Endothelial cell of umbilical vein (primary cell): ENCODE measurements around the gene CTAGE9. TPM values are rescaled to one million over a fixed set of nuclear protein-coding genes. Genes with fewer than 3 reads are reported as not detected.

Source experiments
- BruUV-seq: library from RNA; stranded (reverse); fragments of 400-500 nt; replicated peaks from 2 replicates; lab custom pipeline; 2021; lab: Mats Ljungman, UMichigan
- CTCF ChIA-PET: fragments of 300-600, 350-600 bp; sonication (Branson Sonifier 250); formaldehyde crosslinking; loops from one replicate; lab custom pipeline; 2021; ENCODE audit warnings: antibody characterized with exemption, inconsistent platforms; lab: Charles Lee
- POLR2A ChIA-PET: fragments of 300-600, 350-600 bp; sonication (Branson Sonifier 250); formaldehyde crosslinking; loops from one replicate; lab custom pipeline; 2021; ENCODE audit warnings: antibody characterized with exemption, inconsistent platforms; lab: Charles Lee
- DNase-seq: peaks from one replicate; pipeline ENCODE4 v3.0.0-alpha.2; 2011; ENCODE audit warnings: low read depth, low spot score
- FAIRE-seq: peaks from 2 replicates; lab custom pipeline; 2011; peaks lifted over from hg19 to GRCh38; lab: Jason Lieb, UNC
- H2AFZ ChIP-seq: 2 replicates; pipeline ENCODE4 v1.6.0; 2012; ENCODE audit warnings: low read depth, low read length, control low read depth, inconsistent platforms
- H3K27ac ChIP-seq: 2 replicates; pipeline ENCODE4 v1.5.1; 2011; ENCODE audit warnings: low read depth, mild to moderate bottlenecking, control low read depth, low read length, moderate library complexity; ENCODE audit not compliant: insufficient read depth
- H3K27me3 ChIP-seq, 2 experiments: 2 replicates each; pipeline versions ENCODE4 v1.6.0 to v1.6.1; 2011; ENCODE audit warnings: low read length in 2 of 2, mixed read lengths in 1 of 2; ENCODE audit not compliant: control insufficient read depth in 2 of 2, insufficient read depth in 2 of 2
- H3K36me3 ChIP-seq, 2 experiments: 2 replicates in 1 of 2; 3 replicates in 1 of 2; pipeline ENCODE4 v1.5.1; 2011; ENCODE audit warnings: low read length in 2 of 2, mild to moderate bottlenecking in 1 of 2, moderate library complexity in 1 of 2; ENCODE audit not compliant: control insufficient read depth in 2 of 2, insufficient read depth in 2 of 2; ENCODE audit errors: extremely low read depth in 1 of 2
- H3K4me1 ChIP-seq: 3 replicates; pipeline ENCODE4 v1.5.1; 2011; ENCODE audit warnings: mild to moderate bottlenecking, low read length; ENCODE audit not compliant: control insufficient read depth, insufficient read depth; ENCODE audit errors: extremely low read depth
- H3K4me2 ChIP-seq: 2 replicates; pipeline ENCODE4 v1.6.1; 2011; ENCODE audit warnings: low read length, control low read depth, mixed read lengths; ENCODE audit not compliant: insufficient read depth
- H3K4me3 ChIP-seq, 3 experiments: fragments of 200-600 bp in 1 of 3; sonication (generic), shearing (Covaris generic) in 1 of 3; replicated peaks in 1 of 3; 2 replicates each; pipeline ENCODE4 v1.5.1; 2011 to 2016; ENCODE audit warnings: control low read depth in 3 of 3, low read length in 3 of 3, mild to moderate bottlenecking in 2 of 3, inconsistent platforms in 1 of 3, low read depth in 1 of 3, moderate library complexity in 1 of 3; ENCODE audit not compliant: insufficient read depth in 1 of 3
- H3K79me2 ChIP-seq: 2 replicates; pipeline ENCODE4 v1.6.0; 2012; ENCODE audit warnings: low read length, inconsistent platforms; ENCODE audit not compliant: control insufficient read depth, insufficient read depth
- H3K9ac ChIP-seq: replicated peaks from 2 replicates; pipeline ENCODE3; 2011; ENCODE audit warnings: low read length, control low read depth; ENCODE audit not compliant: insufficient read depth; ENCODE audit errors: extremely low read depth
- H3K9me1 ChIP-seq: replicated peaks from 3 replicates; pipeline ENCODE4 v1.6.0; 2011; ENCODE audit warnings: mild to moderate bottlenecking, low read length; ENCODE audit not compliant: control insufficient read depth, insufficient read depth; ENCODE audit errors: extremely low read depth
- H3K9me3 ChIP-seq: replicated peaks from 2 replicates; pipeline ENCODE4 v1.5.1; 2012; ENCODE audit warnings: low read length, inconsistent platforms; ENCODE audit not compliant: control insufficient read depth, insufficient read depth
- H4K20me1 ChIP-seq: replicated peaks from 2 replicates; pipeline ENCODE3; 2011; ENCODE audit warnings: mild to moderate bottlenecking, low read length; ENCODE audit not compliant: control insufficient read depth, insufficient read depth; ENCODE audit errors: extremely low read depth
- CTCF ChIP-seq, 2 donors: IDR thresholded peaks; 1 replicate in 1 of 2; 2 replicates in 1 of 2; pipeline ENCODE4 v1.5.1; 2011; ENCODE audit warnings: low read length in 2 of 2, mild to moderate bottlenecking in 2 of 2, moderate library complexity in 2 of 2, control low read depth in 1 of 2, inconsistent platforms in 1 of 2, low read depth in 1 of 2; ENCODE audit not compliant: insufficient read depth in 1 of 2; ENCODE audit errors: extremely low read depth in 1 of 2
- EZH2 ChIP-seq: IDR thresholded peaks from 2 replicates; pipeline ENCODE4 v1.6.1; 2012; ENCODE audit warnings: borderline replicate concordance, low read depth, mild to moderate bottlenecking, moderate library complexity, low read length, inconsistent platforms; ENCODE audit not compliant: severe bottlenecking
- FOS ChIP-seq: IDR thresholded peaks from 2 replicates; pipeline ENCODE4 v1.6.1; 2011; ENCODE audit warnings: mild to moderate bottlenecking, low read length, moderate library complexity, borderline replicate concordance; ENCODE audit not compliant: insufficient read depth
- GATA2 ChIP-seq: IDR thresholded peaks from 2 replicates; pipeline ENCODE4 v1.7.0; 2011; ENCODE audit warnings: low read depth, mild to moderate bottlenecking, moderate library complexity, mixed read lengths, low read length; ENCODE audit not compliant: insufficient read length, insufficient read depth
- JUN ChIP-seq: IDR thresholded peaks from 2 replicates; pipeline ENCODE4 v1.6.1; 2011; ENCODE audit warnings: borderline replicate concordance, low read depth; ENCODE audit not compliant: insufficient read length, insufficient read depth
- MAX ChIP-seq: IDR thresholded peaks from 2 replicates; pipeline ENCODE4 v1.6.1; 2011; ENCODE audit not compliant: insufficient read depth, insufficient read length
- MYC ChIP-seq: IDR thresholded peaks from one replicate; pipeline ENCODE4 v1.6.1; 2011; ENCODE audit warnings: mild to moderate bottlenecking, low read depth, low read length
- POLR2A ChIP-seq: IDR thresholded peaks from 2 replicates; pipeline ENCODE4 v1.6.1; 2012; ENCODE audit warnings: low read depth, mild to moderate bottlenecking, control low read depth, low read length
- POLR2AphosphoS5 ChIP-seq: IDR thresholded peaks from 2 replicates; pipeline ENCODE4 v1.6.1; 2012; ENCODE audit warnings: low read depth, mild to moderate bottlenecking, control low read depth, low read length, moderate library complexity; ENCODE audit not compliant: insufficient read depth
- dilution Hi-C: fragments of 300-500 bp; cut with MboI; formaldehyde crosslinking; loops from one replicate; pipeline ENCODE4 v1.15.0; 2019; ENCODE audit warnings: low sequenced_read_pairs; ENCODE audit not compliant: extremely low pct_ligation_motif_present
- intact Hi-C: fragments of 100-400 bp; cut with micrococcal nuclease; formaldehyde crosslinking; loops from one replicate; pipeline ENCODE4 v1.10.0; 2022
- polyA plus RNA-seq, 4 experiments: library from polyadenylated mRNA; depleted of rRNA in 3 of 4; stranded (reverse) in 3 of 4; unstranded in 1 of 4; fragments of >200 nt; gene quantifications; 2 replicates each; pipeline versions ENCODE4 v1.2.1 to v1.2.3, GENCODE V29; 2011 to 2012; ENCODE audit warnings: missing spikeins in 1 of 4
- total RNA-seq: library from RNA; stranded (reverse); gene quantifications from 2 replicates; pipeline ENCODE4 v1.2.3, GENCODE V29; 2021

CTAGE9 gene
- total and polyA plus RNA-seq, 2 donors (not counting 3 experiments of a cell fraction or from before 2014, with no cell fraction given) = not detected

GRCh38 chr6:131731224-131731623, 20.4 kb upstream of the CTAGE9 start:
- no peaks in the 10 kb centered on the region for H3K9me3 ChIP-seq
- POLR2A ChIA-PET = no interaction called here
- H3K27ac ChIP-seq = no peak overlapping the region
- intact Hi-C loops (no loop called here), dilution Hi-C loops (no loop called here)
- DNase-seq (no peak), FAIRE-seq (no peak)
- no TSS peak for BruUV-seq
- no peaks in the 10 kb centered on the region for H4K20me1 ChIP-seq
- TF ChIP-seq JUN = no peak
- no peak for TF ChIP-seq CTCF (IDR thresholded peaks at IDR 0.05; ENCODE audit: extremely low read depth in 1 of 2, insufficient read depth in 1 of 2, low read depth in 1 of 2, low read length in 2 of 2)
- no peak for TF ChIP-seq FOS
- TF ChIP-seq POLR2AphosphoS5 = no peak
- TF ChIP-seq EZH2 = no peak
- no peak for TF ChIP-seq GATA2
- no peak for TF ChIP-seq MAX
- no peak for TF ChIP-seq MYC
- no peak for TF ChIP-seq POLR2A
- no peaks in the 10 kb centered on the region for H3K79me2 ChIP-seq
- no peaks in the 10 kb centered on the region for H3K4me1 ChIP-seq
- H3K27me3 ChIP-seq = no peaks in the 10 kb centered on the region
- no peaks in the 10 kb centered on the region for H3K36me3 ChIP-seq
- no peaks in the 10 kb centered on the region for H3K9me1 ChIP-seq
- no peak overlapping the region for H3K9ac ChIP-seq
- no peak overlapping the region for H3K4me2 ChIP-seq
- no peak overlapping the region for H2AFZ ChIP-seq
- no peak overlapping the region for H3K4me3 ChIP-seq
- CTCF ChIA-PET = interaction anchor here (1.4 to 1.8 kb wide), 3 partner anchors 9 to 548 kb away, joined by 3 to 9 read pairs (median 3); no protein-coding TSS in a partner anchor
